B cell (primary cell): ENCODE measurements around the gene OFD1. TPM values are rescaled to one million over a fixed set of nuclear protein-coding genes. Genes with fewer than 3 reads are reported as not detected.

Source experiments
- ATAC-seq: fragments of 200-7000 bp; cut with Tn5 transposase; one replicate; pipeline ENCODE4 v1.10.0; 2021; ENCODE audit warnings: low read depth, mild to moderate bottlenecking, moderate number of reproducible peaks, moderate library complexity
- CTCF ChIA-PET: fragments of 350-600 bp; sonication (Branson Sonifier 250); formaldehyde crosslinking; loops from one replicate; lab custom pipeline; 2021; ENCODE audit warnings: antibody characterized with exemption, inconsistent platforms; lab: Charles Lee
- POLR2A ChIA-PET: fragments of 350-600 bp; sonication (Branson Sonifier 250); formaldehyde crosslinking; loops from one replicate; lab custom pipeline; 2021; ENCODE audit warnings: antibody characterized with exemption; lab: Charles Lee
- DNase-seq: peaks from one replicate; pipeline ENCODE4 v3.0.0; 2013
- H2AFZ ChIP-seq: 2 replicates; pipeline ENCODE4 v1.6.1; 2012; ENCODE audit warnings: mild to moderate bottlenecking, low read depth, low read length; ENCODE audit not compliant: insufficient read depth, poor library complexity, severe bottlenecking
- H3K27ac ChIP-seq, 2 donors: 1 replicate in 1 of 2; 2 replicates in 1 of 2; pipeline ENCODE4 v1.5.1; 2012 to 2013; ENCODE audit warnings: low read length in 2 of 2, mild to moderate bottlenecking in 2 of 2, moderate library complexity in 1 of 2
- H3K27me3 ChIP-seq, 4 experiments: fragments of 200-600 bp in 1 of 4; sonication (generic) in 1 of 4; replicated peaks in 1 of 4; 1 replicate in 2 of 4; 2 replicates in 2 of 4; pipeline versions ENCODE4 v1.6.1 to v1.7.0; 2013 to 2016; ENCODE audit warnings: low read length in 3 of 4, mild to moderate bottlenecking in 2 of 4, mixed read lengths in 1 of 4, moderate library complexity in 1 of 4; ENCODE audit not compliant: insufficient read depth in 4 of 4, control insufficient read depth in 3 of 4; ENCODE audit errors: control extremely low read depth in 1 of 4
- H3K36me3 ChIP-seq, 2 experiments: replicated peaks in 1 of 2; 1 replicate in 1 of 2; 2 replicates in 1 of 2; pipeline versions ENCODE4 v1.6.1 to v1.7.1; 2013; ENCODE audit warnings: low read length in 1 of 2; ENCODE audit not compliant: insufficient read depth in 2 of 2, control insufficient read depth in 1 of 2; ENCODE audit errors: control extremely low read depth in 1 of 2, extremely low read depth in 1 of 2
- H3K4me1 ChIP-seq, 2 donors: fragments of 200-600 bp in 1 of 2; sonication (generic) in 1 of 2; 1 replicate in 1 of 2; 2 replicates in 1 of 2; pipeline versions ENCODE4 v1.5.1 to v1.6.1; 2013 to 2017; ENCODE audit warnings: low read length in 2 of 2; ENCODE audit not compliant: control insufficient read depth in 2 of 2, insufficient read depth in 2 of 2
- H3K4me2 ChIP-seq: replicated peaks from 2 replicates; pipeline ENCODE3; 2012; ENCODE audit warnings: mild to moderate bottlenecking, low read depth, low read length; ENCODE audit not compliant: poor library complexity, severe bottlenecking
- H3K4me3 ChIP-seq, 5 experiments: fragments of 200-600 bp in 1 of 5; sonication (generic) in 1 of 5; 1 replicate in 3 of 5; 2 replicates in 2 of 5; pipeline versions ENCODE4 v1.5.1 to v1.7.0; 2011 to 2016; ENCODE audit warnings: low read length in 4 of 5, mild to moderate bottlenecking in 4 of 5, low read depth in 2 of 5, control low read depth in 1 of 5, moderate library complexity in 1 of 5; ENCODE audit not compliant: insufficient read depth in 1 of 5; ENCODE audit errors: control extremely low read depth in 1 of 5, extremely low read depth in 1 of 5
- H3K79me2 ChIP-seq: fragments of 200-600 bp; sonication (generic); one replicate; pipeline ENCODE4 v1.6.0; 2016; ENCODE audit warnings: low read length; ENCODE audit not compliant: control insufficient read depth, insufficient read depth
- H3K9ac ChIP-seq: fragments of 200-600 bp; sonication (generic); 2 replicates; pipeline ENCODE4 v1.6.1; 2017; ENCODE audit warnings: mild to moderate bottlenecking, low read length, moderate library complexity
- H3K9me3 ChIP-seq, 3 donors: one replicate each; pipeline versions ENCODE4 v1.6.1 to v1.7.1; 2013; ENCODE audit warnings: low read length in 2 of 3; ENCODE audit not compliant: control insufficient read depth in 2 of 3, insufficient read depth in 1 of 3; ENCODE audit errors: control extremely low read depth in 1 of 3
- H4K20me1 ChIP-seq: 2 replicates; pipeline ENCODE4 v1.6.0; 2012; ENCODE audit warnings: mild to moderate bottlenecking, low read length; ENCODE audit not compliant: insufficient read depth, control insufficient read depth, poor library complexity, severe bottlenecking
- H3K27ac Mint-ChIP-seq: one replicate; pipeline ENCODE4 v1.8.0; 2021; ENCODE audit warnings: mixed read lengths
- H3K27me3 Mint-ChIP-seq: one replicate; pipeline ENCODE4 v1.8.0; 2021; ENCODE audit warnings: mixed read lengths
- H3K4me1 Mint-ChIP-seq: one replicate; pipeline ENCODE4 v1.8.0; 2021; ENCODE audit warnings: mixed read lengths
- H3K4me3 Mint-ChIP-seq: one replicate; pipeline ENCODE4 v1.8.0; 2021; ENCODE audit warnings: mixed read lengths
- H3K9me3 Mint-ChIP-seq: one replicate; pipeline ENCODE4 v1.8.0; 2022; ENCODE audit warnings: mixed read lengths; ENCODE audit not compliant: insufficient read depth
- CTCF ChIP-seq: fragments of 200-600 bp; IDR thresholded peaks from one replicate; pipeline ENCODE4 v1.8.0; 2022; ENCODE audit warnings: antibody characterized with exemption, mild to moderate bottlenecking
- EZH2 ChIP-seq: IDR thresholded peaks from 2 replicates; pipeline ENCODE4 v1.6.1; 2012; ENCODE audit warnings: borderline replicate concordance, low read depth, mild to moderate bottlenecking, moderate library complexity, low read length; ENCODE audit not compliant: insufficient read depth, poor library complexity, severe bottlenecking
- WGBS: methylation state at CpG from one replicate; pipeline ENCODE4 v1.1.5; 2013; ENCODE audit warnings: missing lambda C conversion rate; ENCODE audit not compliant: insufficient coverage; 5-methylcytosine and 5-hydroxymethylcytosine counted together
- intact Hi-C: fragments of 100-400 bp; cut with micrococcal nuclease; formaldehyde crosslinking; loops from one replicate; pipeline ENCODE4 v1.10.0; 2022
- polyA plus RNA-seq: library from polyadenylated mRNA; depleted of rRNA; stranded (reverse); fragments of >200 nt; gene quantifications from 2 replicates; pipeline ENCODE4 v1.2.3, GENCODE V29; 2012
- total RNA-seq, 2 donors: library from RNA; stranded (reverse); fragments of 120-200 nt in 1 of 2; gene quantifications; 1 replicate in 1 of 2; 2 replicates in 1 of 2; pipeline versions ENCODE4 v1.2.3 to v1.2.4, GENCODE V29; 2013 to 2022

OFD1 gene
- total and polyA plus RNA-seq, 2 donors (not counting 1 experiment from before 2014, with no cell fraction given), result 40.6 to 84.9 TPM

- H3K9me3 Mint-ChIP-seq, result no peaks in the 10 kb centered on the region
- no peak overlapping the region for H3K9ac ChIP-seq
- H3K27me3 ChIP-seq, result no peaks in the 10 kb centered on the region
- H3K27ac Mint-ChIP-seq, result no peak overlapping the region
- H3K27me3 Mint-ChIP-seq, result no peaks in the 10 kb centered on the region
- no peaks in the 10 kb centered on the region for H3K79me2 ChIP-seq
- no peaks in the 10 kb centered on the region for H3K4me1 ChIP-seq
- no peak overlapping the region for H3K4me2 ChIP-seq
- no peak overlapping the region for H3K4me3 ChIP-seq
- ATAC-seq (no peak), DNase-seq (no peak)
- no peaks in the 10 kb centered on the region for H4K20me1 ChIP-seq
- H3K9me3 ChIP-seq, result no peaks in the 10 kb centered on the region
- intact Hi-C loops, result no loop called here
- TF ChIP-seq EZH2, result no peak
- no peak for TF ChIP-seq CTCF
- WGBS, result no CpG with 5 or more reads among the region's 4 CpGs
- no peak overlapping the region for H2AFZ ChIP-seq
- no peaks in the 10 kb centered on the region for H3K36me3 ChIP-seq
- H3K4me1 Mint-ChIP-seq, result no peaks in the 10 kb centered on the region
- POLR2A ChIA-PET, result no interaction called here
- no peak overlapping the region for H3K27ac ChIP-seq
- CTCF ChIA-PET, result no interaction called here
- H3K4me3 Mint-ChIP-seq, result no peak overlapping the region
Observed at GRCh38 chrX:13798184-13798583, 63.6 kb downstream of the OFD1 start.

- POLR2A ChIA-PET, result no interaction called here
Observed at GRCh38 chrX:13803116-13803515, 68.6 kb downstream of the OFD1 start.

More at GRCh38 chrX:13803116-13803515, 68.6 kb downstream of the OFD1 start:
- Histone ChIP-seq H3K27me3 (peaks cover 0 to 14% (median 0%) of the 10 kb centered on the region in 4 experiments), H3K9ac (no peak overlapping the region), H2AFZ (no peak overlapping the region), H4K20me1 (no peaks in the 10 kb centered on the region), H3K4me3 (no peak overlapping the region), H3K4me2 (no peak overlapping the region), H3K9me3 (no peaks in the 10 kb centered on the region), H3K27ac (no peak overlapping the region), H3K36me3 (no peaks in the 10 kb centered on the region), H3K4me1 (no peaks in the 10 kb centered on the region), H3K79me2 (no peaks in the 10 kb centered on the region)
- no peak for DNase-seq
- CTCF ChIA-PET, result no interaction called here
- H3K4me1 Mint-ChIP-seq, result no peaks in the 10 kb centered on the region
- H3K9me3 Mint-ChIP-seq, result no peaks in the 10 kb centered on the region
- no peak overlapping the region for H3K4me3 Mint-ChIP-seq
- 80% methylated on average over 1 of the region's 6 CpGs for WGBS
- no peaks in the 10 kb centered on the region for H3K27me3 Mint-ChIP-seq
- H3K27ac Mint-ChIP-seq, result no peak overlapping the region
- TF ChIP-seq CTCF (no peak), EZH2 (no peak)
- intact Hi-C loops, result no loop called here
- no peak for ATAC-seq
